ENCODE results near the gene TBC1D12. TPM values are rescaled to one million over a fixed set of nuclear protein-coding genes. Genes with fewer than 3 reads are reported as not detected.

TBC1D12 gene
- total RNA-seq, 4 donors from 2014 or later = 7.2 to 37.5 (median 13.6) TPM

DNA sequence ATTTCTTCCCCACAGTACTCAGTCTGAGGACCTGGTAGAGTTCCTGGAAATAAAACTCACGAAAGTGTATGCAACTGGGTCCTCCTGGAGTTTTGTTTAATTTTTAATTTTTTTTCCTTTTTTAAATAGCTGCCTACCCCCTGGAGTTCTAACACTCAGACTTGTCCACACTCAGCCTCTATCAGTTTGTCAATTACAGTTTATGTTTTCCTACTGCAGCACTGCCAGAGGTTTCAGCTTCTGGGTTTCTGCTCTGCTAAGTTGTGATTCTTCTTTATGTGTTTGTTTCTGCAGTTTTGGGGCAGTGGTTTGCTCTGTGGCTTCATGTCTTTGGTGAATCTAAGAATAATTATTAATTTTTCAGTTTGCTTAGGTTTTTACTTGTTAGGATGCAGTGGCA lies 59.2 kb downstream of the TBC1D12 start:
- no peak for DNase-seq
- peaks cover 0 to 36% of the 10 kb centered on the region in 2 donors for H3K9me3 ChIP-seq
- no peak overlapping the region for H3K27ac ChIP-seq
- H3K27me3 ChIP-seq = no peaks in the 10 kb centered on the region
- no peaks in the 10 kb centered on the region for H3K4me1 ChIP-seq
- H3K36me3 ChIP-seq = no peaks in the 10 kb centered on the region
- intact Hi-C loops (cut with DNase I; ENCODE audit: low total_unique reads) = no loop called here
- no peak overlapping the region for H3K4me3 ChIP-seq
- no peak for TF ChIP-seq POLR2A (IDR thresholded peaks at IDR 0.05)
- TF ChIP-seq, protein P1, sequence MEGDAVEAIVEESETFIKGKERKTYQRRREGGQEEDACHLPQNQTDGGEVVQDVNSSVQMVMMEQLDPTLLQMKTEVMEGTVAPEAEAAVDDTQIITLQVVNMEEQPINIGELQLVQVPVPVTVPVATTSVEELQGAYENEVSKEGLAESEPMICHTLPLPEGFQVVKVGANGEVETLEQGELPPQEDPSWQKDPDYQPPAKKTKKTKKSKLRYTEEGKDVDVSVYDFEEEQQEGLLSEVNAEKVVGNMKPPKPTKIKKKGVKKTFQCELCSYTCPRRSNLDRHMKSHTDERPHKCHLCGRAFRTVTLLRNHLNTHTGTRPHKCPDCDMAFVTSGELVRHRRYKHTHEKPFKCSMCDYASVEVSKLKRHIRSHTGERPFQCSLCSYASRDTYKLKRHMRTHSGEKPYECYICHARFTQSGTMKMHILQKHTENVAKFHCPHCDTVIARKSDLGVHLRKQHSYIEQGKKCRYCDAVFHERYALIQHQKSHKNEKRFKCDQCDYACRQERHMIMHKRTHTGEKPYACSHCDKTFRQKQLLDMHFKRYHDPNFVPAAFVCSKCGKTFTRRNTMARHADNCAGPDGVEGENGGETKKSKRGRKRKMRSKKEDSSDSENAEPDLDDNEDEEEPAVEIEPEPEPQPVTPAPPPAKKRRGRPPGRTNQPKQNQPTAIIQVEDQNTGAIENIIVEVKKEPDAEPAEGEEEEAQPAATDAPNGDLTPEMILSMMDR (IDR thresholded peaks at IDR 0.05) = no peak

DNA sequence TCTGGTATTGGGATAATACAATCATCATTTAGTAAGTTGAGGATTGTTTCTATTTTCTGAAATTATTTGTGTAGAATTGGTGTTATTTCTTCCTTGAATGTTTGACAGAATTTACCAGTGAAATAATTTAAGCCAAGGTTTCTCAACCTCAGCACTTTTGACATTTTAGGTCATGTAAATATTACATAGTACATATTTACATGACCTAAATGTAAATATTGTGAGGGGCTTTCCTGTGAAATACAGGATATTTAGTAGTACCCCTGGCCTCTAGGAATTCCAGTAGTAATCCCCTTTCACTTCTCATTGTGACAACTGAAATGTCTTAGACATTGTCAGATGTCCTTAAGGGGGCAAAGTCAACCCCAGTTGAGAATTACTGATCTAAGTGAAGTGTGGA lies 59.8 kb downstream of the TBC1D12 start:
- H3K9me3 ChIP-seq = peaks cover 0 to 35% of the 10 kb centered on the region in 2 donors
- H3K4me1 ChIP-seq = no peaks in the 10 kb centered on the region
- TF ChIP-seq POLR2A (IDR thresholded peaks at IDR 0.05) = no peak
- TF ChIP-seq, protein P1 (IDR thresholded peaks at IDR 0.05) = no peak
- H3K27ac ChIP-seq = no peak overlapping the region
- no peaks in the 10 kb centered on the region for H3K36me3 ChIP-seq
- no peaks in the 10 kb centered on the region for H3K27me3 ChIP-seq
- H3K4me3 ChIP-seq = no peak overlapping the region
- DNase-seq = no peak
- intact Hi-C loops (cut with DNase I; ENCODE audit: low total_unique reads) = no loop called here

DNA sequence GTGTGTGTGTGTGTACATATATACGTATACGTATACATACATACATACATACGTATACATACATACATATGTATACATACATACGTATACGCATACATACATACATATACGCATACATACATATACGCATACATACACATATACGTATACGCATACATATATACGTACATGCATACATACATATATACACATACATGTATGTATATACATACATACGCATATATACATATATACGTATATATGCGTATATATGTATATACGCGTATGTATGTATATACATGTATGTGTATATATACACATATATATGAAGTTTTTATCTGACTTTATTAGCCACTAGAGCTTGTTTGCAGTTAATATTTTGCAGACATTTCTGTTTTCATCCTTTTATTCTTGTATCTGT lies 63.3 kb downstream of the TBC1D12 start:
- H3K27ac ChIP-seq = no peak overlapping the region
- no peaks in the 10 kb centered on the region for H3K36me3 ChIP-seq
- intact Hi-C loops (cut with DNase I; ENCODE audit: low total_unique reads) = no loop called here
- H3K4me1 ChIP-seq = no peaks in the 10 kb centered on the region
- no peak overlapping the region for H3K4me3 ChIP-seq
- H3K27me3 ChIP-seq = no peaks in the 10 kb centered on the region
- DNase-seq = no peak
- TF ChIP-seq POLR2A (IDR thresholded peaks at IDR 0.05) = no peak
- TF ChIP-seq, protein P1 (IDR thresholded peaks at IDR 0.05) = no peak
- peaks cover 0 to 23% of the 10 kb centered on the region in 2 donors for H3K9me3 ChIP-seq

DNA sequence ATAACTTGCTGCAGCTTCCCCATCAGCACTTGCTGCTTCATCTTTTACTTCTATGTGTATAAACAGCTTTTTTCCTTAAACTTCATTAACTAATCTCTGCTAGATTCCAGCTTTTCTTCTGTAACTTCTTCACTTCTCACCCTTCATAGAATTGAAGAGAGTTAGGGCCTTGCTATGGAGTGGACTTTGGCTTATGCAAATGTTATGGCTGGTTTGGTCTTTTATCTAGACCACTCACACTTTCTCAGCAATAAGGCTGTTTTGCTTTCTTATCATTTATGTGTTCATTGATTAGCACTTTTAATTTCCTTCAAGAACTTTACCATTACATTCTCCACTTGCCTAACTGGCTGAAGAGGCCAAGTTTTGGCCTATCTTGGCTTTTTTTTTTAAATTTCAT lies 79.1 kb downstream of the TBC1D12 start:
- no peaks in the 10 kb centered on the region for H3K27me3 ChIP-seq
- intact Hi-C loops (cut with DNase I; ENCODE audit: low total_unique reads) = no loop called here
- H3K4me3 ChIP-seq = no peak overlapping the region
- no peak overlapping the region for H3K27ac ChIP-seq
- H3K9me3 ChIP-seq = peaks cover 0 to 7% of the 10 kb centered on the region in 2 donors
- TF ChIP-seq POLR2A (IDR thresholded peaks at IDR 0.05) = no peak
- TF ChIP-seq, protein P1 (IDR thresholded peaks at IDR 0.05) = no peak
- peaks cover 0 to 7% of the 10 kb centered on the region in 2 donors for H3K36me3 ChIP-seq
- no peaks in the 10 kb centered on the region for H3K4me1 ChIP-seq
- DNase-seq = no peak

DNA sequence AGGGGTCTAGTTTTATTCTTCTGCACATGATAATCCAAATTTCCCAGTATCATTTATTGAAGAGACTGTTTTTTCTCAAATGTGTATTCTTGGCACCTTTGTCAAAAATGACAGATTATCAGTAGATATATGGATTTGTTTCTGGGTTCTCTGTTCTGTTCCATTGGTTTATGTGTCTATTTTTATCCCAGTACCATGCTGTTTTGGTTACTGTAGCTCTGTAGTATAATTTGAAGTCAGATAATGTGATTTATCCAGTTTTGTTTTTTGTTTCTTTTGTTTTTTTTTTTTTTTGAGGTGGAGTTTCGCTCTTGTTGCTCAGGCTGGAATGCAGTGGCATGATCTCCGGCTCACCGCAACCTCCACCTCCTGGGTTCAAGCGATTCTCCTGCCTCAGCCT lies 81.6 kb downstream of the TBC1D12 start:
- Histone ChIP-seq H3K9me3 (peaks cover 0 to 7% of the 10 kb centered on the region in 2 donors), H3K27me3 (no peaks in the 10 kb centered on the region), H3K4me1 (no peaks in the 10 kb centered on the region), H3K27ac (no peak overlapping the region), H3K4me3 (no peak overlapping the region), H3K36me3 (peaks cover 0 to 7% of the 10 kb centered on the region in 2 donors)
- DNase-seq = no peak
- no peak for TF ChIP-seq POLR2A (IDR thresholded peaks at IDR 0.05)
- TF ChIP-seq, protein P1 (IDR thresholded peaks at IDR 0.05) = no peak
- intact Hi-C loops (cut with DNase I; ENCODE audit: low total_unique reads) = no loop called here

Measured in uterus (tissue), 4 donors.